Dedifferentiated amniotic fluid mesenchymal stem cell (primary cell): ENCODE results near the gene AFF3.
A peak's percentile ranks its signal among the peaks of the same experiment; 100 is the strongest.

Experiments used
- DNase-seq: peaks from one replicate; pipeline ENCODE4 v3.0.0-alpha.2; 2016; ENCODE audit errors: extremely low spot score

AFF3 gene

GRCh38 chr2:100041946-100042345, 100.4 kb downstream of the AFF3 start:
- no peak for DNase-seq

- no peak for DNase-seq
Measured at GRCh38 chr2:100041385-100041784, 101.0 kb downstream of the AFF3 start.

- no peak for DNase-seq
Measured at GRCh38 chr2:100040906-100041305, 101.5 kb downstream of the AFF3 start.

- no peak for DNase-seq
Measured at GRCh38 chr2:100039291-100039980, 103.0 kb downstream of the AFF3 start.

GRCh38 chr2:100038011-100038410, 104.4 kb downstream of the AFF3 start:
- no peak for DNase-seq

- no peak for DNase-seq
Measured at GRCh38 chr2:100036793-100037192, 105.6 kb downstream of the AFF3 start.

GRCh38 chr2:100036026-100036425, 106.4 kb downstream of the AFF3 start:
- DNase-seq: no peak

GRCh38 chr2:100034431-100034830, 108.0 kb downstream of the AFF3 start:
- no peak for DNase-seq

- no peak for DNase-seq
Measured at GRCh38 chr2:100033976-100034375, 108.4 kb downstream of the AFF3 start.

GRCh38 chr2:100031604-100032003, 110.8 kb downstream of the AFF3 start:
- DNase-seq: no peak

- no peak for DNase-seq
Measured at GRCh38 chr2:100029460-100029859, 112.9 kb downstream of the AFF3 start.

GRCh38 chr2:100021791-100022340, 120.5 kb downstream of the AFF3 start:
- DNase-seq: no peak

- DNase-seq: no peak
Measured at GRCh38 chr2:100019499-100019898, 122.9 kb downstream of the AFF3 start.

GRCh38 chr2:100018341-100019193, 123.8 kb downstream of the AFF3 start:
- DNase-seq: peak; percentile 74

- no peak for DNase-seq
Measured at GRCh38 chr2:100017633-100018032, 124.8 kb downstream of the AFF3 start.

GRCh38 chr2:100016756-100017155, 125.6 kb downstream of the AFF3 start:
- no peak for DNase-seq

- DNase-seq: no peak
Measured at GRCh38 chr2:100015849-100016248, 126.5 kb downstream of the AFF3 start.

GRCh38 chr2:100013892-100014677, 128.3 kb downstream of the AFF3 start:
- DNase-seq: peak; percentile 99

GRCh38 chr2:100012561-100012960, 129.8 kb downstream of the AFF3 start:
- DNase-seq: no peak

GRCh38 chr2:100011272-100011731, 131.1 kb downstream of the AFF3 start:
- DNase-seq: peak; percentile 86

GRCh38 chr2:100010606-100011005, 131.8 kb downstream of the AFF3 start:
- no peak for DNase-seq

- no peak for DNase-seq
Measured at GRCh38 chr2:100009743-100010142, 132.6 kb downstream of the AFF3 start.
